Subcutaneous adipose tissue (tissue), 4 donors: Measurements from ENCODE around the gene SIX3. TPM values are rescaled to one million over a fixed set of nuclear protein-coding genes. Genes with fewer than 3 reads are reported as not detected.

ENCODE experiments used
- CTCF ChIP-seq: fragments of 450-650 bp; IDR thresholded peaks from one replicate; pipeline ENCODE4 v1.5.1; 2016; ENCODE audit warnings: low read depth, mild to moderate bottlenecking, control low read depth, antibody characterized with exemption, moderate library complexity
- total RNA-seq, 4 donors: library from RNA; depleted of rRNA; stranded (reverse); fragments of >200 nt; gene quantifications; one replicate each; pipeline ENCODE4 v1.1.0, GENCODE V29; 2016

The SIX3 gene
- total RNA-seq, 4 donors from 2014 or later: not detected

- no peak for TF ChIP-seq CTCF
Observed at GRCh38 chr2:44974064-44974715, 32.7 kb downstream of the SIX3 start.

GRCh38 chr2:44975571-44976450 is 34.3 kb downstream of the SIX3 start:
- TF ChIP-seq CTCF: no peak

GRCh38 chr2:44979581-44979980 is 38.1 kb downstream of the SIX3 start:
- TF ChIP-seq CTCF: no peak

- no peak for TF ChIP-seq CTCF
Observed at GRCh38 chr2:44980751-44981713, 39.5 kb downstream of the SIX3 start.

GRCh38 chr2:44981714-44982108 is 40.2 kb downstream of the SIX3 start:
- TF ChIP-seq CTCF: no peak

- no peak for TF ChIP-seq CTCF
Observed at GRCh38 chr2:44983836-44984604, 42.5 kb downstream of the SIX3 start.
